Panc1 (cell line): ENCODE data around the gene GKAP1.

ENCODE experiments used
- CTCF ChIP-seq: fragments of 450-650 bp; IDR thresholded peaks from 2 replicates; pipeline ENCODE4 v1.5.1; 2017; ENCODE audit warnings: mild to moderate bottlenecking
- POLR2AphosphoS5 ChIP-seq: IDR thresholded peaks from 2 replicates; pipeline ENCODE4 v1.6.1; 2012; ENCODE audit warnings: mild to moderate bottlenecking, low read depth, low read length, moderate library complexity
- SIN3A ChIP-seq: IDR thresholded peaks from 2 replicates; pipeline ENCODE4 v1.6.1; 2012; ENCODE audit warnings: low read depth, mild to moderate bottlenecking, low read length, moderate library complexity, borderline replicate concordance; ENCODE audit not compliant: insufficient read depth

DNA sequence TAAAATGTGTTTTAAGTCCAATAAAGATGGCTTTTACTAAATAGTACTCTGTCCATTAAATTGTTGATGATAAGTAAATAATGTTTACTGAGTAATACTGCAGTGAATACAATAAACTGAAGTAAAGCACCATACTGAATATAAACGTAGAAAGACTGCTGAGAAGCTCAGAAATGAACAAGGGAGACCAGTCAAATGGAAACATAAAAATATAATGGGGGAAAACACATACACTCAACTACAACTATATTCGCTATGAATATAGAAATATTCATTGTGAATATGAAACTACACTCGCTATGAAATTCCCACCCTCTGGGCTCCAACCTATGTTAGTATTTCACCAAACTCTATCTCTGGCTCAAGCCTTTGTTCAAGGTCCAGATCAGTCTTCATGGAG lies 67.9 kb downstream of the GKAP1 start:
- TF ChIP-seq CTCF (no peak), POLR2AphosphoS5 (no peak), SIN3A (no peak)
